Measurements from ENCODE around the gene IL17A. TPM values are rescaled to one million over a fixed set of nuclear protein-coding genes. Genes with fewer than 3 reads are reported as not detected.

Gene IL17A
- not detected for polyA plus RNA-seq (ENCODE audit: insufficient read length in 4 of 4)

- DNase-seq (ENCODE audit: low read depth in 4 of 4, low spot score in 3 of 4), result no peak
These were observed at the start of gene IL17A for GRCh38 chr6:52186075-52186474. Gene IL17A (plus strand): TSS chr6:52186375. CDS start chr6:52186432, 57 bp downstream.

- DNase-seq (ENCODE audit: low read depth in 4 of 4, low spot score in 3 of 4), result no peak
These were observed 49.2 kb upstream of the IL17A start for GRCh38 chr6:52136934-52137467.

GRCh38 chr6:52138284-52138683, 47.9 kb upstream of the IL17A start:
- no peak for DNase-seq (ENCODE audit: low read depth in 4 of 4, low spot score in 3 of 4)

- DNase-seq (ENCODE audit: low read depth in 4 of 4, low spot score in 3 of 4), result no peak
These were observed 46.0 kb upstream of the IL17A start for GRCh38 chr6:52139985-52140680.

- no peak for DNase-seq (ENCODE audit: low read depth in 4 of 4, low spot score in 3 of 4)
These were observed 44.6 kb upstream of the IL17A start for GRCh38 chr6:52141596-52141995.

GRCh38 chr6:52142556-52142955, 43.6 kb upstream of the IL17A start:
- DNase-seq (ENCODE audit: low read depth in 4 of 4, low spot score in 3 of 4), result no peak

- no peak for DNase-seq (ENCODE audit: low read depth in 4 of 4, low spot score in 3 of 4)
These were observed 42.6 kb upstream of the IL17A start for GRCh38 chr6:52143551-52143950.

GRCh38 chr6:52144196-52145076, 41.7 kb upstream of the IL17A start:
- no peak for DNase-seq (ENCODE audit: low read depth in 4 of 4, low spot score in 3 of 4)

GRCh38 chr6:52146851-52147445, 39.2 kb upstream of the IL17A start:
- no peak for DNase-seq (ENCODE audit: low read depth in 4 of 4, low spot score in 3 of 4)

GRCh38 chr6:52149076-52149475, 37.1 kb upstream of the IL17A start:
- no peak for DNase-seq (ENCODE audit: low read depth in 4 of 4, low spot score in 3 of 4)

- DNase-seq (ENCODE audit: low read depth in 4 of 4, low spot score in 3 of 4), result no peak
These were observed 36.2 kb upstream of the IL17A start for GRCh38 chr6:52149949-52150348.

GRCh38 chr6:52152070-52152423, 34.1 kb upstream of the IL17A start:
- no peak for DNase-seq (ENCODE audit: low read depth in 4 of 4, low spot score in 3 of 4)

- no peak for DNase-seq (ENCODE audit: low read depth in 4 of 4, low spot score in 3 of 4)
These were observed 33.4 kb upstream of the IL17A start for GRCh38 chr6:52152711-52153160.

- DNase-seq (ENCODE audit: low read depth in 4 of 4, low spot score in 3 of 4), result no peak
These were observed 31.8 kb upstream of the IL17A start for GRCh38 chr6:52154381-52154780.

- DNase-seq (ENCODE audit: low read depth in 4 of 4, low spot score in 3 of 4), result no peak
These were observed 30.2 kb upstream of the IL17A start for GRCh38 chr6:52155791-52156576.

GRCh38 chr6:52157301-52157941, 28.8 kb upstream of the IL17A start:
- DNase-seq (ENCODE audit: low read depth in 4 of 4, low spot score in 3 of 4), result no peak

- no peak for DNase-seq (ENCODE audit: low read depth in 4 of 4, low spot score in 3 of 4)
These were observed 25.6 kb upstream of the IL17A start for GRCh38 chr6:52160472-52161104.

- DNase-seq (ENCODE audit: low read depth in 4 of 4, low spot score in 3 of 4), result no peak
These were observed 24.3 kb upstream of the IL17A start for GRCh38 chr6:52161689-52162438.

Measured in right renal pelvis (tissue), 4 donors.